DOHH2 (cell line): ENCODE measurements around the gene ABCB8.
A peak's percentile ranks its signal among the peaks of the same experiment; 100 is the strongest.

Experiments used
- H3F3A ChIP-seq: fragments of 200-600 bp; sonication (generic), shearing (Covaris generic); 2 replicates; pipeline ENCODE4 v1.6.0; 2016; ENCODE audit warnings: antibody characterized with exemption, mild to moderate bottlenecking; ENCODE audit not compliant: control insufficient read depth, insufficient read depth
- H3K27ac ChIP-seq: fragments of 200-600 bp; sonication (generic); 2 replicates; pipeline ENCODE4 v1.5.1; 2014; ENCODE audit warnings: low read depth, mild to moderate bottlenecking, low read length, moderate library complexity
- H3K27me3 ChIP-seq: fragments of 200-600 bp; sonication (generic); 2 replicates; pipeline ENCODE4 v1.6.1; 2014; ENCODE audit warnings: mild to moderate bottlenecking, low read length, mixed read lengths; ENCODE audit not compliant: control insufficient read depth
- H3K36me3 ChIP-seq: fragments of 200-600 bp; sonication (generic); 2 replicates; pipeline ENCODE4 v1.6.1; 2014; ENCODE audit warnings: mild to moderate bottlenecking, low read length, moderate library complexity, mixed read lengths; ENCODE audit not compliant: control insufficient read depth
- H3K4me1 ChIP-seq: fragments of 200-600 bp; sonication (generic); 2 replicates; pipeline ENCODE4 v1.6.1; 2014; ENCODE audit warnings: mild to moderate bottlenecking, low read length, mixed read lengths; ENCODE audit not compliant: control insufficient read depth
- H3K4me2 ChIP-seq: fragments of 200-600 bp; sonication (generic); 2 replicates; pipeline ENCODE4 v1.6.0; 2014; ENCODE audit warnings: mild to moderate bottlenecking, low read length, moderate library complexity
- H3K4me3 ChIP-seq: fragments of 200-600 bp; sonication (generic); 2 replicates; pipeline ENCODE4 v1.5.1; 2014; ENCODE audit warnings: mild to moderate bottlenecking, low read length, mixed read lengths
- H3K79me2 ChIP-seq: fragments of 200-600 bp; sonication (generic); 2 replicates; pipeline ENCODE4 v1.6.1; 2014; ENCODE audit warnings: mild to moderate bottlenecking, low read length, mixed read lengths; ENCODE audit not compliant: control insufficient read depth
- H3K9me2 ChIP-seq: fragments of 200-600 bp; sonication (generic); replicated peaks from 2 replicates; pipeline ENCODE4 v1.6.1; 2014; ENCODE audit warnings: mild to moderate bottlenecking, low read length, mixed read lengths; ENCODE audit not compliant: control insufficient read depth
- H3K9me3 ChIP-seq: fragments of 200-600 bp; sonication (generic); 2 replicates; pipeline ENCODE4 v1.6.1; 2014; ENCODE audit warnings: antibody characterized with exemption, low read length, mixed read lengths; ENCODE audit not compliant: control insufficient read depth, insufficient read depth
- H4K20me1 ChIP-seq: fragments of 200-600 bp; sonication (generic); 2 replicates; pipeline ENCODE4 v1.6.0; 2014; ENCODE audit warnings: low read depth, mild to moderate bottlenecking, antibody characterized with exemption, low read length, moderate library complexity; ENCODE audit not compliant: control insufficient read depth, insufficient read depth
- EZH2phosphoT487 ChIP-seq: fragments of 200-600 bp; sonication (generic); IDR thresholded peaks from 2 replicates; pipeline ENCODE4 v1.6.1; 2017; ENCODE audit warnings: borderline replicate concordance, mild to moderate bottlenecking, antibody characterized with exemption, low read length, moderate library complexity, mixed read lengths
- TF ChIP-seq, protein P1 (sequence below): fragments of 200-600 bp; sonication (generic); IDR thresholded peaks from one replicate; pipeline ENCODE4 v1.5.1; 2014; ENCODE audit warnings: antibody characterized with exemption, mild to moderate bottlenecking, low read depth, low read length; ENCODE audit not compliant: poor library complexity, severe bottlenecking

The ABCB8 gene

DNA sequence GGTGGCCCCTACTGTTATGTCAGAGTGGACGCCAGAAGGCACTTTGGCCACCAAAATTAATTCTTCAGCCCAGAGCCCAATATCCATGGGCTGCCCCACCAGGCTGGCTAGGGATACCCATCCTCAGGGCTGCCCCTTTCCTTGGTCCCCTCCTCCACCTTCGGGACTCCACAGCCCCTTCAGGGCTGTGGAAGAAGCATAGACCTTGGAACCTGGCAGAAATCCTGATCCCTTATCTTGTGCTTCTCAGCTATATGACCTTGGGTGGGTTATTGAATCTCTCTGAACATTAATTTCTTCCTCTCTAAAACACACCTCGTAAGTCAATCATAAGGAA is 55.5 kb downstream of the ABCB8 start:
- no peak overlapping the region for H3K27ac ChIP-seq
- peaks cover 65% of the 10 kb centered on the region for H3K4me1 ChIP-seq

DNA sequence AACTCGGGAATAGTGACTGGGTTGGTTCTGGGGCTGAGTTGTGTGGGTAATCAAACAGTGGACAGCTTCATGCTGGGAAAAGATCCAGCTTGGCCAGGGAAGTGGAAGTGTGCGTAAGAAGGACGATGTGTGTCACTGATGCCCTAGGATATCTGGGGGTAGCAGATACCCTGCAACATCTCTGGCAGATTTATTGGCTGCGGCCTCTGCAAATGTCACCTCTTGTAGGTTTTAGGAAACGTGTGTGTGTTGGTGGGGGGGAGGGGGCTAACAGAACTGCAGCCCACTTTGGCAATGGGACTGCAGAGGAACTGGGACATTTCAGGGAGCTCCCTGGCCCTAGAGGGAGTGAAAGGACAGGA is 57.1 kb downstream of the ABCB8 start:
- Histone ChIP-seq H3K4me1 (peaks cover 54% of the 10 kb centered on the region), H3K4me2 (peak overlapping the region; percentile 88), H3K27me3 (peaks cover 49% of the 10 kb centered on the region), H3K9me2 (no peaks in the 10 kb centered on the region), H3K79me2 (peaks cover 27% of the 10 kb centered on the region), H4K20me1 (peaks cover 7% of the 10 kb centered on the region), H3F3A (peaks cover 9% of the 10 kb centered on the region), H3K4me3 (peak overlapping the region; percentile 76), H3K9me3 (no peaks in the 10 kb centered on the region), H3K36me3 (peaks cover 14% of the 10 kb centered on the region), H3K27ac (no peak overlapping the region)
- TF ChIP-seq EZH2phosphoT487 = no peak
- TF ChIP-seq, protein P1, sequence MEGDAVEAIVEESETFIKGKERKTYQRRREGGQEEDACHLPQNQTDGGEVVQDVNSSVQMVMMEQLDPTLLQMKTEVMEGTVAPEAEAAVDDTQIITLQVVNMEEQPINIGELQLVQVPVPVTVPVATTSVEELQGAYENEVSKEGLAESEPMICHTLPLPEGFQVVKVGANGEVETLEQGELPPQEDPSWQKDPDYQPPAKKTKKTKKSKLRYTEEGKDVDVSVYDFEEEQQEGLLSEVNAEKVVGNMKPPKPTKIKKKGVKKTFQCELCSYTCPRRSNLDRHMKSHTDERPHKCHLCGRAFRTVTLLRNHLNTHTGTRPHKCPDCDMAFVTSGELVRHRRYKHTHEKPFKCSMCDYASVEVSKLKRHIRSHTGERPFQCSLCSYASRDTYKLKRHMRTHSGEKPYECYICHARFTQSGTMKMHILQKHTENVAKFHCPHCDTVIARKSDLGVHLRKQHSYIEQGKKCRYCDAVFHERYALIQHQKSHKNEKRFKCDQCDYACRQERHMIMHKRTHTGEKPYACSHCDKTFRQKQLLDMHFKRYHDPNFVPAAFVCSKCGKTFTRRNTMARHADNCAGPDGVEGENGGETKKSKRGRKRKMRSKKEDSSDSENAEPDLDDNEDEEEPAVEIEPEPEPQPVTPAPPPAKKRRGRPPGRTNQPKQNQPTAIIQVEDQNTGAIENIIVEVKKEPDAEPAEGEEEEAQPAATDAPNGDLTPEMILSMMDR = no peak

More for the DNA sequence above, 55.5 kb downstream of the ABCB8 start:
- Histone ChIP-seq H3K4me2 (peak overlapping the region; percentile 85), H3K9me2 (no peaks in the 10 kb centered on the region), H3K4me3 (peak overlapping the region; percentile 95), H3F3A (peaks cover 9% of the 10 kb centered on the region), H3K36me3 (peaks cover 28% of the 10 kb centered on the region), H3K27me3 (peaks cover 38% of the 10 kb centered on the region), H3K9me3 (no peaks in the 10 kb centered on the region), H4K20me1 (peaks cover 12% of the 10 kb centered on the region), H3K79me2 (peaks cover 43% of the 10 kb centered on the region)
- no peak for TF ChIP-seq EZH2phosphoT487
- TF ChIP-seq, protein P1 = no peak

GRCh38 chr7:151085691-151086620 is 57.7 kb downstream of the ABCB8 start, which contains the start of gene AGAP3:
Gene AGAP3, plus strand, starts transcription at chr7:151086475. Its CDS starts 267 bp downstream, at chr7:151086742.
- Histone ChIP-seq H3K9me3 (no peaks in the 10 kb centered on the region), H3K27ac (no peak within 1 kb of the TSS), H3K4me3 (peak within 1 kb of the TSS; percentile 76), H3K4me2 (peak within 1 kb of the TSS; percentile 88), H3K9me2 (no peaks in the 10 kb centered on the region), H4K20me1 (peaks cover 7% of the 10 kb centered on the region), H3K36me3 (peaks cover 11% of the 10 kb centered on the region), H3F3A (peaks cover 9% of the 10 kb centered on the region), H3K79me2 (peaks cover 23% of the 10 kb centered on the region), H3K4me1 (peaks cover 52% of the 10 kb centered on the region), H3K27me3 (peaks cover 49% of the 10 kb centered on the region)
- TF ChIP-seq, protein P1 = no peak
- TF ChIP-seq EZH2phosphoT487 = peak; percentile 87; the same call in 1 of the 2 replicates
